ENCODE data around the gene RNASEH2A.
A peak's percentile ranks its signal among the peaks of the same experiment; 100 is the strongest.

The RNASEH2A gene

DNA sequence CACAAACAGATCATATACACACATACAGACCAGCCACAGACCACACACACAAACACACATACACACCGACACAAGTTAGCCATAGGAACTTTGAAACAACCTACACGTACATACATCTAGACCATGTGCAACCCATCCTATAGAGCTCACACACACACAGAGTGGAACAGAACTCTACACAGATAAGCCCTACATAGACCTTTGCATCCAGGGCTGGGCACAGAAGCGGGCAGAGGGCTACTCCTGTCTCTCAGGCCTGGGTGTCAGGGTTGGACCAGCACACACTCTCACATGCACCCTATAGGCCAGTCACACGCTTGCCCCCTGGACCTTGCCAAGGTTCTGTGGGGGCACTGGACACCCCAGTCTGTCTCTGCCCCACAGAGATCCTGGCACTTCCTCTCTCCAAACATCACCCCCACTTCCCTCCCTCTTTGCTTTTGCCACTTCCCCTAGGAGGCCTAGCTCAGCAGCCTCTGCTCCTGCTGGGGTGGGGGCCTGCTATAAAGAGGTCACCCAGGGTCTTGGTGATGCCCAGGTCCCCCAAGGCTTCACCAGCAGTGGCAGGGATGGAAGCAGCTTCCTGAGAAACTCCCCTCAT is 20.9 kb upstream of the RNASEH2A start:
- no peaks in the 10 kb centered on the region for H3K9me3 ChIP-seq (ENCODE audit: low read length)
- no peaks in the 10 kb centered on the region for H3K27me3 ChIP-seq (ENCODE audit: insufficient read depth, low read length)
- no peak overlapping the region for H3K4me3 ChIP-seq (ENCODE audit: low read length)
- no peaks in the 10 kb centered on the region for H3K36me3 ChIP-seq (ENCODE audit: insufficient read depth, low read length)
- peaks cover 62% of the 10 kb centered on the region for H3K4me1 ChIP-seq (ENCODE audit: insufficient read depth, low read length)
- no peak overlapping the region for H2AFZ ChIP-seq (ENCODE audit: low read depth, low read length)

DNA sequence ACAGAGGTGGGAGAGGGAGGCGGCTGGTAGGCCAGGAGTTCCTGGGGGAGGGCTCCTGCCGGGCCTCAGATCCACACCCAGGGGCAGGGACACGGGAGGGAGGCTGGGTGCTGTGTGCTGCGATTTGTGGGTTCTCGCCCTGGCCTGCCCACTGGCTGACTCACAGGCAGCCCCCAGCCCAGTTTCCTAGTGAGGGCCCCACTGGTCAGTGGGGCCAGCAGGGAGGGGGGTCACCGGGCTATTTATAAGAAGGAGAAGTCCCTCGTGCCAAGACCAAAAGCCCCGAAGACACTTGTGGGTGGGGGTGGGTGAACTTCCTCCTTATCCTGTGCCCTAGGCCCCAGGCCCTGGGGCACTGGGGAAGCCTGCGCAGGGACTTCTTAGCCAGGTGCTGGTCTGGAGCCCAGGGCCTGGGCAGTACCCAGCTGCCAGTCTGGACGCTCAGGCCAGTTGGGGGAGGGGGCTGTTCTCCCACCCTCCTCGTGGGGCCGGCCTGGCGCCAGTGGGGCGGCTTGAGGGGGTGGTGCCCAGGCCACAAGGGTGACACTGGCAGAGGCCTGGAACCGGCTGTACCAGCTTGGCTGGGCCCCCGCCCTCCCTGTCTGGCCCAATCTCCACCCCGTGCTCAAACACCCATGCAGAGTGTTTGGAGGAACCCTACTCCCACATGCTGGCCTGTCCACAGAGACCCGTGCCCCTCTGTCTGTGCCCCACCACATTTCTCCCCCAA is 20.1 kb upstream of the RNASEH2A start:
- H3K4me1 ChIP-seq (ENCODE audit: insufficient read depth, low read length), result peaks cover 68% of the 10 kb centered on the region
- no peak overlapping the region for H2AFZ ChIP-seq (ENCODE audit: low read depth, low read length)

DNA sequence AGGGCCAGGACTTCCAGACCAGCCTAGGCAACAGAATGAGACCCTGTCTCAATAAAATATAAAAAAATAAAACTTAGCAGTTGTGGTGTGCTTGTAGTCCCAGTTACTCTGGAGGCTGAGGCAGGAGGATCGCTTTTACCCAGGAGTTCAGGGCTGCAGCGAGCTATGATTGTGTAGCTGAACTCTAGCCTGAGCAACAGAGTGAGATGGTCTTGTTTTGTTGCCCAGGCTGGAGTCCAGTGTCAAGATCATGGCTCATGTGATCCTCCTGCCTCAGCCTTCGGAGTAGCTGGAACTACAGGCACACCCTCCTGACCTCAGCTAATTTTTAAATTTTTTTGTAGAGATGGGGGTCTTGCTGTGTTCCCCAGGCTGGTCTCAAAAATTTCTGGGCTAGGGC is 19.4 kb upstream of the RNASEH2A start:
- Histone ChIP-seq H3K9me3 (ENCODE audit: low read length) (no peaks in the 10 kb centered on the region), H3K27me3 (ENCODE audit: insufficient read depth, low read length) (no peaks in the 10 kb centered on the region), H3K36me3 (ENCODE audit: insufficient read depth, low read length) (no peaks in the 10 kb centered on the region), H3K4me3 (ENCODE audit: low read length) (no peak overlapping the region), H3K4me1 (ENCODE audit: insufficient read depth, low read length) (peaks cover 68% of the 10 kb centered on the region), H2AFZ (ENCODE audit: low read depth, low read length) (no peak overlapping the region)

More for the DNA sequence above, 20.1 kb upstream of the RNASEH2A start:
- Histone ChIP-seq H3K36me3 (ENCODE audit: insufficient read depth, low read length) (no peaks in the 10 kb centered on the region), H3K4me3 (ENCODE audit: low read length) (no peak overlapping the region), H3K27me3 (ENCODE audit: insufficient read depth, low read length) (no peaks in the 10 kb centered on the region), H3K9me3 (ENCODE audit: low read length) (no peaks in the 10 kb centered on the region)

DNA sequence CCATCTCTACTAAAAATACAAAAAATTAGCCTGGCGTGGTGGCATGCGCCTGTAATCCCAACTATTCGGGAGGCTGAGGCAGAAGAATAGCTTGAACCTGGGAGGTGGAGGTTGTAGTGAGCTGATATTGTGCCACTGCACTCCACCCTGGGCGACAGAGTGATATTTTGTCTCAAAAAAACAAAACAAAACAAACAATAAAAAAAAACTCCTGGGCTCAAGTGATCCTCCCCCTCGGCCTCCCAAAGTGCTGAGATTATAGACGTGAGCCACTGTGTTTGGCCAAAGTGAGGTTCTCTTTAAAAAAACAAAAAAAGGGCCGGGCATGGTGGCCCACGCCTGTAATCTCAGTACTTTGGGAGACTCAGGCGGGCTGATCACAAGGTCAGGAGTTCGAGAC is 18.9 kb upstream of the RNASEH2A start:
- Histone ChIP-seq H3K4me1 (ENCODE audit: insufficient read depth, low read length) (peaks cover 63% of the 10 kb centered on the region), H3K9me3 (ENCODE audit: low read length) (no peaks in the 10 kb centered on the region), H3K36me3 (ENCODE audit: insufficient read depth, low read length) (no peaks in the 10 kb centered on the region), H3K27me3 (ENCODE audit: insufficient read depth, low read length) (no peaks in the 10 kb centered on the region), H3K4me3 (ENCODE audit: low read length) (no peak overlapping the region), H2AFZ (ENCODE audit: low read depth, low read length) (no peak overlapping the region)

DNA sequence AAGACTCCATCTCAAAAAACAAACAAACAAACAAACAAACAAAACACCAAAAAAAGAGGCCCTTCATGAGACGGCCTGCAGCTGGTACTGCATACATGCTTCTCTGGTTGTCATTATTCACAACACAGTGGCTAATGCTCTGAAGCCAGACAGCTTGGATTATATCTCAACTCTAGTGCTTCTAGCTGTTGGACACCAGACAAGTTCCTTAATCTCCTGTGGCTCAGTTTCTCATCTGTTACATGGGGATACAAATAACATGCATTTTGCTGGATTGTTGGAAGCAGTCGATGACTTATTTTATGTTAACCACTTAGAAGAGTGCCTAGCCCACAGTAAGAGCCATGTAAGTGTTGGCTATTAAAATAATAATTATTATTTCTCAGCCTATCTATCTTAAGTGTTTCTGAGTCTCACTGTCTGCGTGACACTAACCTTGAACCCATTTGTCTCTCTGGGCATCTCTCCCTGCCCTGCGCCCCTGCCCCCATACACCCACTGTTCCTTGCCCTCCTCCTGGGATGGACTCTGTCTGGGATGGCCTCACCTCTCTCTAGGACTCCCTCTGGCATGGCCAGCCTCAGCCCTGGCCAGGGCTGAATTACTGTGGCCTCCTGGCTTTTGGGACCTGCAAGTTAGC is 18.2 kb upstream of the RNASEH2A start:
- Histone ChIP-seq H3K36me3 (ENCODE audit: insufficient read depth, low read length) (no peaks in the 10 kb centered on the region), H3K27me3 (ENCODE audit: insufficient read depth, low read length) (no peaks in the 10 kb centered on the region), H3K4me1 (ENCODE audit: insufficient read depth, low read length) (peaks cover 59% of the 10 kb centered on the region), H3K4me3 (ENCODE audit: low read length) (no peak overlapping the region), H2AFZ (ENCODE audit: low read depth, low read length) (no peak overlapping the region), H3K9me3 (ENCODE audit: low read length) (no peaks in the 10 kb centered on the region)

DNA sequence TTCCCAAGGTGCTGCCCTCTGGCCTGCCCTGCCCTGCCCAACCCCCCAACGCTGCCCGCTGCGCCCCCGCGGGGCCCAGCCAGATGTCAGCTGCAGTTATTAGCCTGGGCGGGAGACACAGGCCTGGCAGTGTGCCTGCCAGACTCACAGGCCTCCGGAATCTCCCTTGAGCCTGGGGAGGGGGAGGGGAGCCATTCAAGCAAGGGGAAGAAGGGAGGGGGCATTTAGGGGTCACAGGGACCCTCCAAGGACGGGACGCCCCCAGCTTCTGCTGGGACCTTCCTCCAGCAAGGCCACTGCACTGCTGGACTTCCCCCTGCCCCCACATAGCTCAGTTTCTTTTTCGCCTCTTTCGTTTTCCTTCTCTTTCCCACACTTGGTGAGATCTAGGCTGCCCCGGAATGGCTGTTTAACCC is 17.7 kb upstream of the RNASEH2A start:
- Histone ChIP-seq H3K4me1 (ENCODE audit: insufficient read depth, low read length) (peaks cover 56% of the 10 kb centered on the region), H3K9me3 (ENCODE audit: low read length) (no peaks in the 10 kb centered on the region), H2AFZ (ENCODE audit: low read depth, low read length) (no peak overlapping the region), H3K4me3 (ENCODE audit: low read length) (peak overlapping the region; percentile 29), H3K27me3 (ENCODE audit: insufficient read depth, low read length) (no peaks in the 10 kb centered on the region), H3K36me3 (ENCODE audit: insufficient read depth, low read length) (no peaks in the 10 kb centered on the region)

DNA sequence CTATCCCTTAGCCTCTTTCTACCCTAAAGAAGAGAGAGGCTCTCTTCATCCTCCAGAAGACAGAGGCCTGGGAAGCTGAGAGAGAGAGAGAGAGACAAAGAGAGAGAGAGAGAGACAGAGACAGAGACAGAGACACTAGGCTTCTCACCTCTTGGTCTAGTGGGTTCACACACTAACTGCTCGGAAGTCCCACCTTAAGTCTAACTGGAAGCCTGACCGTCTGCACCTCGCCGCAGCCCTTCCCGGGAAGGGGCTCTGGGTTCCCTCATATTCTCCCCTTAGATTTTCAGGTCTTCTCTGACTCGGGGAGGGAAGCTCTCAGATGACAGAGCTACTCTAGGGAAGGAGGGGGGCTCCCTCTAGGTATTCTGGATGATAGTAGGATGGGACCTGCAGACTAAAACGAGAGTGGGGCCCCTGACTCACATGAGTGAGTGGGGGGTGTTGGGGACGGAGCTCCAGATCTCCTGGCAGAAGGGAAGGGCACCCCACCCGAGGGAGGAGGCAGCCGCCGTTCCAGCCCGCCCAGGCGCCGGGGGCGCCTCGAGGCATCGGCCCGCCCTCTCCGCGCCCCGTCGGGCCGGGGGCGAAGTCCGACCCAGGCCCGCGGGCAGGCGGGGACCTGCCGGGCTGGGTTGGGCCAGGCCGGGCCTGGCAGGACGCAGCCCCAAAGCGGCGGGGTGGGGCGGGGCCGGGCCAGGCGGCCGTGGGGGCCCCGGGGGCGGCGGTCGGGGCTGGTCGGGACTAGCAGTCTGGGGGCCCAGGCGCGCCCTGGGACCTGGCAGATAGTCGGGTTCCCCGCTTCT is 17.1 kb upstream of the RNASEH2A start:
- H2AFZ ChIP-seq (ENCODE audit: low read depth, low read length), result no peak overlapping the region
- H3K27me3 ChIP-seq (ENCODE audit: insufficient read depth, low read length), result no peaks in the 10 kb centered on the region
- H3K36me3 ChIP-seq (ENCODE audit: insufficient read depth, low read length), result no peaks in the 10 kb centered on the region
- H3K4me1 ChIP-seq (ENCODE audit: insufficient read depth, low read length), result peaks cover 54% of the 10 kb centered on the region
- no peaks in the 10 kb centered on the region for H3K9me3 ChIP-seq (ENCODE audit: low read length)
- peak overlapping the region; percentile 29 for H3K4me3 ChIP-seq (ENCODE audit: low read length)

DNA sequence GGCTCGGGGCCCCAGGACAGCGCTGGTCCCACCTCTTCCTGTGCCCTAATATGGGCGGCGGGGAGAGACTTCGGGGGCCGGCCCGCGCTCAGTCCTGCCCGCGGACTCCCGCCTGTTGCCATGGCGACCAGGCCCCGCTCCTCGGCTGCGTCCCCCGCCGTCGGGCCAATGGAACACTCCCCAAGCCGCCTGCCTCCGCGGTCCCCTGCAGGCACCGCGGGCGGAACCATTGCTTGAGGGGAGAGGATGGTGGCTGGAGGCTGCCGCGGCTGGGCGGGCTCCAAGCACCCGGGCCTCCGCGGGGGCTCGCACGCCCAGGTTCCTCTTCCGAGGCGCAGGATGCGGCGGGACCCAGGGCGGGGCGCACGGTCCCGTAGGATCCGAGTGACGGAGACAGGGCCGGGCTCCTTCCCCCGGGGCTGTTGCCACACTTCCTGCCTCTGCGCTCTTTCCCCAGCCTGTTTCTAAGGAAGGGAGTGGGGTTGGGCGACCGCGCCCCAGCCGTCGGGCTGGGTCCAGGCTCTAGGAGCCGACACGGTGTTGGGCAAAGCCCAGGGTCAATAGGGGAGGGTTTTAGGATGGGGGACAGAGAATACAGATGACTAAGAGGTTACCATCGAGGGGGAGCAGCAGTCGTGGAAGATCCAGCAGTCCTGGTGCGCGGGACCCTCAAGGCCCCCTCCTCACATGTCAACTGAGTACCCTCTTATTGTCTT is 16.3 kb upstream of the RNASEH2A start:
- H3K27me3 ChIP-seq (ENCODE audit: insufficient read depth, low read length), result no peaks in the 10 kb centered on the region
- H3K4me3 ChIP-seq (ENCODE audit: low read length), result peak overlapping the region; percentile 44
- peaks cover 50% of the 10 kb centered on the region for H3K4me1 ChIP-seq (ENCODE audit: insufficient read depth, low read length)

DNA sequence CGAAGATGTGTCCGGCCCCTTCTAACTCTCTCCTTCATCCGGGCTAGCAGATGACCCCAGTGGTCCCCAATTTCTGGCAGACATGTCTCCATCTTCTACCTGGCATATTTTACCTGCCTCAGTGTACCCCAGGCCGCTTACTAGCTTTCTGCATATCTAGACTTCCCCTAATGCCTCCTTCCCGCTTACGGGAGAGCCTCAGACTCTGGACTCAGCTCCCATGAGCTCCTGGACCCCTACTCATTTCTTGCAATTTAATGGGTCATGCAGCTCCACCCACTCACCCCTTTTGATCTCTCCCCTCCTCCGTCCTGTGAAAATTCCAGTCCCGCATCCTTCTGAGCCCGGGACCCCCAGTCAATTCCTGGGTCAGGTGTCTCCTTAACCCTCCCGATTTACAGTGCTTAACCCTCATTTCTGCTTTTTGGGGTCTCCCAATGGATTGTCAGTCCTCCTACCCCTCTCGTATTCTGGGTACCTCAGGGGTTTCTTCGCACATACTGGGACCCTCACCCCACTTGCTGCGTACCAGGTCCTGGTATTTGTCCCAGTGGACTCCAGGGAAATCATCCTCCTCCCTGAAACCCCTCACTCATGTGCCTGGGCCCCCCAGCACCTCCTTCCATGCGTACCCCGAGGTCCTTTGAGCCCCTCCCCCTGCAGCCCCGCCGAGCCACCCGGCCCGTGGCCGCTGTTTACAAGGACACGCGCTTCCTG is 15.6 kb upstream of the RNASEH2A start:
- Histone ChIP-seq H3K9me3 (ENCODE audit: low read length) (no peaks in the 10 kb centered on the region), H3K4me3 (ENCODE audit: low read length) (peak overlapping the region; percentile 44), H2AFZ (ENCODE audit: low read depth, low read length) (no peak overlapping the region), H3K27me3 (ENCODE audit: insufficient read depth, low read length) (no peaks in the 10 kb centered on the region), H3K36me3 (ENCODE audit: insufficient read depth, low read length) (no peaks in the 10 kb centered on the region), H3K4me1 (ENCODE audit: insufficient read depth, low read length) (peaks cover 43% of the 10 kb centered on the region)

More for the DNA sequence above, 16.3 kb upstream of the RNASEH2A start:
- H2AFZ ChIP-seq (ENCODE audit: low read depth, low read length), result peak overlapping the region; percentile 44
- no peaks in the 10 kb centered on the region for H3K9me3 ChIP-seq (ENCODE audit: low read length)
- no peaks in the 10 kb centered on the region for H3K36me3 ChIP-seq (ENCODE audit: insufficient read depth, low read length)

DNA sequence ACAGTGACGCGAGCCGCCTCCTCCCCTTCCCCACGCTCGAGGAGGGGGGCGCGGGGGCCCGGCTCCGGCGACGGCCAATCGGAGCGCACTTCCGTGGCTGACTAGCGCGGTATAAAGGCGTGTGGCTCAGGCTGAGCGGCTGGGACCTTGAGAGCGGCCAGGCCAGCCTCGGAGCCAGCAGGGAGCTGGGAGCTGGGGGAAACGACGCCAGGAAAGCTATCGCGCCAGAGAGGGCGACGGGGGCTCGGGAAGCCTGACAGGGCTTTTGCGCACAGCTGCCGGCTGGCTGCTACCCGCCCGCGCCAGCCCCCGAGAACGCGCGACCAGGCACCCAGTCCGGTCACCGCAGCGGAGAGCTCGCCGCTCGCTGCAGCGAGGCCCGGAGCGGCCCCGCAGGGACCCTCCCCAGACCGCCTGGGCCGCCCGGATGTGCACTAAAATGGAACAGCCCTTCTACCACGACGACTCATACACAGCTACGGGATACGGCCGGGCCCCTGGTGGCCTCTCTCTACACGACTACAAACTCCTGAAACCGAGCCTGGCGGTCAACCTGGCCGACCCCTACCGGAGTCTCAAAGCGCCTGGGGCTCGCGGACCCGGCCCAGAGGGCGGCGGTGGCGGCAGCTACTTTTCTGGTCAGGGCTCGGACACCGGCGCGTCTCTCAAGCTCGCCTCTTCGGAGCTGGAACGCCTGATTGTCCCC is 14.9 kb upstream of the RNASEH2A start, which contains the start of gene JUNB:
TSS of gene JUNB (plus strand) at position 142 of the 706 bp plus-strand sequence. CDS start at position 428, 286 bp downstream.
- H2AFZ ChIP-seq (ENCODE audit: low read depth, low read length), result peak within 1 kb of the TSS; percentile 44
- H3K27me3 ChIP-seq (ENCODE audit: insufficient read depth, low read length), result no peaks in the 10 kb centered on the region
- peaks cover 42% of the 10 kb centered on the region for H3K4me1 ChIP-seq (ENCODE audit: insufficient read depth, low read length)
- H3K9me3 ChIP-seq (ENCODE audit: low read length), result no peaks in the 10 kb centered on the region
- H3K36me3 ChIP-seq (ENCODE audit: insufficient read depth, low read length), result no peaks in the 10 kb centered on the region
- peak within 1 kb of the TSS; percentile 47 for H3K4me3 ChIP-seq (ENCODE audit: low read length)

DNA sequence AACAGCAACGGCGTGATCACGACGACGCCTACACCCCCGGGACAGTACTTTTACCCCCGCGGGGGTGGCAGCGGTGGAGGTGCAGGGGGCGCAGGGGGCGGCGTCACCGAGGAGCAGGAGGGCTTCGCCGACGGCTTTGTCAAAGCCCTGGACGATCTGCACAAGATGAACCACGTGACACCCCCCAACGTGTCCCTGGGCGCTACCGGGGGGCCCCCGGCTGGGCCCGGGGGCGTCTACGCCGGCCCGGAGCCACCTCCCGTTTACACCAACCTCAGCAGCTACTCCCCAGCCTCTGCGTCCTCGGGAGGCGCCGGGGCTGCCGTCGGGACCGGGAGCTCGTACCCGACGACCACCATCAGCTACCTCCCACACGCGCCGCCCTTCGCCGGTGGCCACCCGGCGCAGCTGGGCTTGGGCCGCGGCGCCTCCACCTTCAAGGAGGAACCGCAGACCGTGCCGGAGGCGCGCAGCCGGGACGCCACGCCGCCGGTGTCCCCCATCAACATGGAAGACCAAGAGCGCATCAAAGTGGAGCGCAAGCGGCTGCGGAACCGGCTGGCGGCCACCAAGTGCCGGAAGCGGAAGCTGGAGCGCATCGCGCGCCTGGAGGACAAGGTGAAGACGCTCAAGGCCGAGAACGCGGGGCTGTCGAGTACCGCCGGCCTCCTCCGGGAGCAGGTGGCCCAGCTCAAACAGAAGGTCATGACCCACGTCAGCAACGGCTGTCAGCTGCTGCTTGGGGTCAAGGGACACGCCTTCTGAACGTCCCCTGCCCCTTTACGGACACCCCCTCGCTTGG is 14.1 kb upstream of the RNASEH2A start:
- H3K27me3 ChIP-seq (ENCODE audit: insufficient read depth, low read length), result no peaks in the 10 kb centered on the region
- H2AFZ ChIP-seq (ENCODE audit: low read depth, low read length), result peak overlapping the region; percentile 5
- peaks cover 42% of the 10 kb centered on the region for H3K4me1 ChIP-seq (ENCODE audit: insufficient read depth, low read length)
- no peaks in the 10 kb centered on the region for H3K9me3 ChIP-seq (ENCODE audit: low read length)
- no peaks in the 10 kb centered on the region for H3K36me3 ChIP-seq (ENCODE audit: insufficient read depth, low read length)
- H3K4me3 ChIP-seq (ENCODE audit: low read length), result peak overlapping the region; percentile 47

Data from neuron (in vitro differentiated cells).